IMR-90 (cell line): ENCODE data around the gene IGSF22. TPM values are rescaled to one million over a fixed set of nuclear protein-coding genes. Genes with fewer than 3 reads are reported as not detected.

Source experiments
- ATAC-seq: fragments of 200-7000 bp; cut with Tn5 transposase; 2 replicates; pipeline ENCODE4 v1.9.1; 2020; ENCODE audit warnings: low read depth, mild to moderate bottlenecking, moderate library complexity
- BruUV-seq: library from RNA; stranded (reverse); fragments of 400-500 nt; replicated peaks from 2 replicates; lab custom pipeline; 2021; lab: Mats Ljungman, UMichigan
- CTCF ChIA-PET: fragments of 300-600 bp; formaldehyde crosslinking; extraction: SDS; loops from one replicate; lab custom pipeline; 2021; ENCODE audit warnings: antibody characterized with exemption; lab: Yijun Ruan, JAX
- POLR2A ChIA-PET: fragments of 300-600 bp; sonication (Branson Sonifier 250); formaldehyde crosslinking; loops from one replicate; lab custom pipeline; 2022; ENCODE audit warnings: antibody characterized with exemption; ENCODE audit not compliant: unreplicated experiment; lab: Charles Lee
- DNase-seq: peaks from one replicate; pipeline ENCODE4 v3.0.0; 2013
- H2AFZ ChIP-seq: replicated peaks from 2 replicates; pipeline ENCODE3; 2013; ENCODE audit warnings: low read length, mild to moderate bottlenecking; ENCODE audit not compliant: poor library complexity
- H2AK5ac ChIP-seq: 2 replicates; pipeline ENCODE4 v1.6.1; 2013; ENCODE audit warnings: low read depth, low read length, inconsistent platforms
- H2AK9ac ChIP-seq: replicated peaks from 2 replicates; pipeline ENCODE3; 2013; ENCODE audit warnings: mild to moderate bottlenecking, low read depth, low read length, moderate library complexity; ENCODE audit not compliant: poor library complexity
- H2BK120ac ChIP-seq: 2 replicates; pipeline ENCODE4 v1.6.1; 2013; ENCODE audit warnings: low read depth, low read length, inconsistent platforms
- H2BK15ac ChIP-seq: 3 replicates; pipeline ENCODE4 v1.6.1; 2013; ENCODE audit warnings: low read depth, low read length, inconsistent platforms
- H2BK20ac ChIP-seq: 2 replicates; pipeline ENCODE4 v1.6.1; 2013; ENCODE audit warnings: low read depth, mild to moderate bottlenecking, inconsistent platforms, low read length, moderate library complexity
- H2BK5ac ChIP-seq: 2 replicates; pipeline ENCODE4 v1.6.1; 2013; ENCODE audit warnings: mild to moderate bottlenecking, low read depth, low read length, inconsistent platforms; ENCODE audit not compliant: poor library complexity, severe bottlenecking
- H3K14ac ChIP-seq: replicated peaks from 2 replicates; pipeline ENCODE4 v1.6.1; 2013; ENCODE audit warnings: low read depth, low read length, inconsistent platforms
- H3K18ac ChIP-seq: 2 replicates; pipeline ENCODE4 v1.6.1; 2013; ENCODE audit warnings: low read depth, low read length, control low read depth
- H3K23ac ChIP-seq: 2 replicates; pipeline ENCODE4 v1.6.1; 2013; ENCODE audit warnings: low read depth, low read length, inconsistent platforms
- H3K27ac ChIP-seq: 2 replicates; pipeline ENCODE4 v1.5.1; 2013; ENCODE audit warnings: mild to moderate bottlenecking, control low read depth, low read length; ENCODE audit not compliant: insufficient read depth
- H3K27me3 ChIP-seq: 2 replicates; pipeline ENCODE4 v1.6.1; 2013; ENCODE audit warnings: low read length; ENCODE audit not compliant: control insufficient read depth, insufficient read depth
- H3K36me3 ChIP-seq: 2 replicates; pipeline ENCODE4 v1.6.1; 2013; ENCODE audit warnings: low read length, mixed read lengths; ENCODE audit not compliant: control insufficient read depth, insufficient read depth
- H3K4ac ChIP-seq: 2 replicates; pipeline ENCODE4 v1.6.1; 2013; ENCODE audit warnings: low read depth, low read length, inconsistent platforms
- H3K4me1 ChIP-seq: 2 replicates; pipeline ENCODE4 v1.6.1; 2013; ENCODE audit warnings: low read length, mixed read lengths; ENCODE audit not compliant: control insufficient read depth, insufficient read depth
- H3K4me2 ChIP-seq: 2 replicates; pipeline ENCODE4 v1.6.1; 2013; ENCODE audit warnings: low read depth, mild to moderate bottlenecking, control low read depth, low read length, moderate library complexity
- H3K4me3 ChIP-seq: 2 replicates; pipeline ENCODE4 v1.5.1; 2013; ENCODE audit warnings: low read depth, mild to moderate bottlenecking, control low read depth, low read length, moderate library complexity; ENCODE audit not compliant: insufficient read depth
- H3K56ac ChIP-seq: 2 replicates; pipeline ENCODE4 v1.6.1; 2013; ENCODE audit warnings: low read length, inconsistent platforms; ENCODE audit not compliant: insufficient read depth; ENCODE audit errors: extremely low read depth
- H3K79me1 ChIP-seq, 2 experiments: 2 replicates each; pipeline ENCODE4 v1.6.1; 2013; ENCODE audit warnings: low read length in 2 of 2, inconsistent platforms in 1 of 2, low read depth in 1 of 2
- H3K9ac ChIP-seq: 2 replicates; pipeline ENCODE4 v1.6.1; 2013; ENCODE audit warnings: low read depth, low read length, control low read depth
- H3K9me1 ChIP-seq: 2 replicates; pipeline ENCODE4 v1.6.1; 2013; ENCODE audit warnings: low read length, inconsistent platforms; ENCODE audit not compliant: insufficient read depth
- H3K9me3 ChIP-seq: 2 replicates; pipeline ENCODE4 v1.6.1; 2013; ENCODE audit warnings: low read length; ENCODE audit not compliant: control insufficient read depth, insufficient read depth
- H4K20me1 ChIP-seq: 2 replicates; pipeline ENCODE4 v1.6.1; 2013; ENCODE audit warnings: low read length, inconsistent platforms; ENCODE audit not compliant: insufficient read depth
- H4K5ac ChIP-seq: 2 replicates; pipeline ENCODE4 v1.6.1; 2013; ENCODE audit warnings: mild to moderate bottlenecking, low read depth, low read length, control low read depth
- H4K8ac ChIP-seq, 2 experiments: 2 replicates each; pipeline ENCODE4 v1.6.1; 2013; ENCODE audit warnings: low read depth in 2 of 2, low read length in 2 of 2, control low read depth in 1 of 2, inconsistent platforms in 1 of 2
- H4K91ac ChIP-seq: 2 replicates; pipeline ENCODE4 v1.6.1; 2013; ENCODE audit warnings: low read depth, low read length, inconsistent platforms; ENCODE audit not compliant: insufficient read depth
- BHLHE40 ChIP-seq: fragments of 150-350 bp; IDR thresholded peaks from 2 replicates; pipeline ENCODE4 v1.6.1; 2016; ENCODE audit warnings: mild to moderate bottlenecking, low read depth, low read length
- CEBPB ChIP-seq: IDR thresholded peaks from 2 replicates; pipeline ENCODE4 v1.6.1; 2012; ENCODE audit warnings: low read depth, low read length, improper control_type of control experiment
- CHD1 ChIP-seq: IDR thresholded peaks from 2 replicates; pipeline ENCODE4 v1.6.1; 2012; ENCODE audit warnings: low read depth, low read length, improper control_type of control experiment
- FOS ChIP-seq: fragments of 150-350 bp; IDR thresholded peaks from 2 replicates; pipeline ENCODE4 v1.6.1; 2016; ENCODE audit warnings: low read depth, low read length
- MAFK ChIP-seq: IDR thresholded peaks from 2 replicates; pipeline ENCODE4 v1.6.1; 2012; ENCODE audit warnings: low read depth, low read length, improper control_type of control experiment
- MAZ ChIP-seq: IDR thresholded peaks from 2 replicates; pipeline ENCODE4 v1.6.1; 2012; ENCODE audit warnings: low read depth, mild to moderate bottlenecking, low read length, improper control_type of control experiment, moderate library complexity, borderline replicate concordance
- MXI1 ChIP-seq: IDR thresholded peaks from 2 replicates; pipeline ENCODE4 v1.6.1; 2012; ENCODE audit warnings: low read depth, mild to moderate bottlenecking, low read length, moderate library complexity, borderline replicate concordance
- NFE2L2 ChIP-seq: fragments of 150-350 bp; IDR thresholded peaks from 2 replicates; pipeline ENCODE4 v1.6.1; 2016; ENCODE audit warnings: low read depth, mild to moderate bottlenecking, low read length
- POLR2A ChIP-seq: IDR thresholded peaks from 2 replicates; pipeline ENCODE4 v1.6.1; 2012; ENCODE audit warnings: mild to moderate bottlenecking, low read depth, low read length
- RAD21 ChIP-seq: IDR thresholded peaks from 2 replicates; pipeline ENCODE4 v1.6.1; 2012; ENCODE audit warnings: low read length, improper control_type of control experiment
- RCOR1 ChIP-seq: IDR thresholded peaks from 2 replicates; pipeline ENCODE4 v1.6.1; 2012; ENCODE audit warnings: mild to moderate bottlenecking, low read length, improper control_type of control experiment; ENCODE audit not compliant: insufficient replicate concordance
- RFX5 ChIP-seq: IDR thresholded peaks from 2 replicates; pipeline ENCODE4 v1.8.0; 2012; ENCODE audit warnings: low read depth, mild to moderate bottlenecking, low read length, moderate library complexity
- SMC3 ChIP-seq: fragments of 150-350 bp; IDR thresholded peaks from 2 replicates; pipeline ENCODE4 v1.6.1; 2016; ENCODE audit warnings: low read depth, mild to moderate bottlenecking, antibody characterized with exemption, low read length, moderate library complexity
- WGBS, 2 experiments: methylation state at CpG; one replicate each; pipeline versions ENCODE4 v1.1.5 to v1.1.7; 2013; ENCODE audit warnings: missing lambda C conversion rate in 2 of 2; ENCODE audit not compliant: insufficient read length in 1 of 2; ENCODE audit errors: extremely low coverage in 2 of 2; 5-methylcytosine and 5-hydroxymethylcytosine counted together
- dilution Hi-C: fragments of 300-500 bp; cut with HindIII; formaldehyde crosslinking; loops from one replicate; pipeline ENCODE4 v1.14.3; 2018; ENCODE audit warnings: low sequenced_read_pairs; ENCODE audit not compliant: unreplicated experiment
- in situ Hi-C: fragments of 300-500 bp; cut with MboI; formaldehyde crosslinking; loops from 3 replicates; pipeline ENCODE4 v1.14.3; 2019; ENCODE audit warnings: low sequenced_read_pairs, inconsistent platforms, mixed read lengths
- intact Hi-C: fragments of 100-400 bp; cut with micrococcal nuclease; formaldehyde crosslinking; loops from 2 replicates; pipeline ENCODE4 v1.10.0; 2022
- polyA plus RNA-seq, 3 experiments: library from polyadenylated mRNA; depleted of rRNA; stranded (reverse); fragments of >200 nt; gene quantifications; 2 replicates each; pipeline ENCODE4 v1.2.3, GENCODE V29; 2012; ENCODE audit warnings: low replicate concordance in 1 of 3
- total RNA-seq: library from RNA; depleted of rRNA; stranded (reverse); fragments of >200 nt; gene quantifications from 2 replicates; pipeline ENCODE4 v1.2.3, GENCODE V29; 2012
- TF ChIP-seq, protein P1 (sequence below): conservative IDR thresholded peaks from 2 replicates; pipeline ENCODE4 v1.5.1; 2012; ENCODE audit warnings: mild to moderate bottlenecking, low read depth, low read length, improper control_type of control experiment
- TF ChIP-seq, protein P2 (sequence below): fragments of 150-350 bp; IDR thresholded peaks from 2 replicates; pipeline ENCODE4 v1.6.1; 2017; ENCODE audit warnings: mild to moderate bottlenecking, antibody characterized with exemption, low read length, low read depth
- TF ChIP-seq, protein P3 (sequence below): fragments of 150-350 bp; IDR thresholded peaks from 2 replicates; pipeline ENCODE4 v1.6.1; 2016; ENCODE audit warnings: low read depth, mild to moderate bottlenecking, low read length, moderate library complexity, borderline replicate concordance

IGSF22 gene
- total and polyA plus RNA-seq, 2 of the 4 experiments (the other 2 are of a cell fraction) = not detected

DNA sequence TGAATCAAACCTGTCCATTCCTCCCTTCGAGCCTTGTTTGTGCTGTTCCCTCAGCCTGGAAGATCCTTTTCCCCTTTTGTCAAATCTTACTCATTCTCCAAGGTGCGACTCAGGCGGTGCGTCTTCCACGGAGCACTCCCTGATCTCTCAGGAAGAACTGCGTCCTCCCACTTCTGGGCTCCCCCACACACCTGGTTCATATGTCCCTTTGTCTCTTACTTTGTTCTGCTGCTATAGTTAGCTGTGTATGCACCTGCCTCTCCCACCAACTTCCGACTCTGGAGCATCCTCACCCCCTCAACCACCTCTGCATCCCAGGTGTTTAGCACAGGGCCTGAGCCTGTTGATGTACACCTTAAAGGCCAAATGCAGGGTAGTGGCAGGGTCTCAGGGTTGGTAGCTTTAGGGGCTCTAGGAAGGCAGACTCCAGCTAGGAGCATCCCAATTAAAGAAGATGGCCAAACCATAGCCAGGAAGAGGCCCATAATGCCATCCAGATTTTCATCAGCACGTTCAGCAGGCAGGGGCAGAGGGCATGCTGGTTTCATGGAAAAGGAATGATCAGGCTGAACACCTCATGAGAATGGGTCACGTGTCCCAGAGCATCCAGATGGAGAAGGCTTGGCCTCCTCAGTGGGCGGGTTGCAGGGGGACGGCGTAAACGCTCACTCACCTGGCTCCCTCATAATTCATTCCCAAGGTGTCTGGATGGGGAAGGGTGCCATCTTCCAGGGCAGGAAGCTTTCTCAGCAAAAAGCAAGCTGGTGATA is 45.5 kb upstream of the IGSF22 start:
- Histone ChIP-seq H2AK9ac (no peak overlapping the region), H3K4me2 (no peak overlapping the region), H2BK120ac (no peak overlapping the region), H3K14ac (no peak overlapping the region), H4K20me1 (no peaks in the 10 kb centered on the region), H3K23ac (no peak overlapping the region), H2BK5ac (no peak overlapping the region), H3K9me1 (no peaks in the 10 kb centered on the region), H3K4me1 (no peaks in the 10 kb centered on the region), H3K9me3 (no peaks in the 10 kb centered on the region), H2AK5ac (no peak overlapping the region), H2BK15ac (no peak overlapping the region), H3K36me3 (no peaks in the 10 kb centered on the region), H4K5ac (no peak overlapping the region), H3K4me3 (no peak overlapping the region), H4K91ac (no peak overlapping the region), H4K8ac (no peak overlapping the region), H3K56ac (no peak overlapping the region), H2AFZ (no peak overlapping the region), H3K18ac (no peak overlapping the region), H2BK20ac (no peak overlapping the region), H3K79me1 (no peaks in the 10 kb centered on the region), H3K27me3 (peaks cover 37% of the 10 kb centered on the region), H3K4ac (no peak overlapping the region), H3K9ac (no peak overlapping the region), H3K27ac (no peak overlapping the region)
- no peak for ATAC-seq
- intact Hi-C loops (no loop called here), in situ Hi-C loops (no loop called here), dilution Hi-C loops (no loop called here)
- no peak for DNase-seq
- ChIA-PET POLR2A (no interaction called here), CTCF (no interaction called here)
- BruUV-seq = no TSS peak
- WGBS, 2 experiments = 64% methylated on average over 6 of the region's 13 CpGs; no CpG with 5 or more reads in 1 of the 2 experiments
- TF ChIP-seq NFE2L2 = no peak
- TF ChIP-seq, protein P1, sequence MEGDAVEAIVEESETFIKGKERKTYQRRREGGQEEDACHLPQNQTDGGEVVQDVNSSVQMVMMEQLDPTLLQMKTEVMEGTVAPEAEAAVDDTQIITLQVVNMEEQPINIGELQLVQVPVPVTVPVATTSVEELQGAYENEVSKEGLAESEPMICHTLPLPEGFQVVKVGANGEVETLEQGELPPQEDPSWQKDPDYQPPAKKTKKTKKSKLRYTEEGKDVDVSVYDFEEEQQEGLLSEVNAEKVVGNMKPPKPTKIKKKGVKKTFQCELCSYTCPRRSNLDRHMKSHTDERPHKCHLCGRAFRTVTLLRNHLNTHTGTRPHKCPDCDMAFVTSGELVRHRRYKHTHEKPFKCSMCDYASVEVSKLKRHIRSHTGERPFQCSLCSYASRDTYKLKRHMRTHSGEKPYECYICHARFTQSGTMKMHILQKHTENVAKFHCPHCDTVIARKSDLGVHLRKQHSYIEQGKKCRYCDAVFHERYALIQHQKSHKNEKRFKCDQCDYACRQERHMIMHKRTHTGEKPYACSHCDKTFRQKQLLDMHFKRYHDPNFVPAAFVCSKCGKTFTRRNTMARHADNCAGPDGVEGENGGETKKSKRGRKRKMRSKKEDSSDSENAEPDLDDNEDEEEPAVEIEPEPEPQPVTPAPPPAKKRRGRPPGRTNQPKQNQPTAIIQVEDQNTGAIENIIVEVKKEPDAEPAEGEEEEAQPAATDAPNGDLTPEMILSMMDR = no peak
- TF ChIP-seq FOS = no peak
- TF ChIP-seq RAD21 = no peak
- no peak for TF ChIP-seq CEBPB
- TF ChIP-seq MXI1 = no peak
- TF ChIP-seq CHD1 = no peak
- no peak for TF ChIP-seq MAZ
- TF ChIP-seq MAFK = no peak
- TF ChIP-seq SMC3 = no peak
- TF ChIP-seq, protein P2, sequence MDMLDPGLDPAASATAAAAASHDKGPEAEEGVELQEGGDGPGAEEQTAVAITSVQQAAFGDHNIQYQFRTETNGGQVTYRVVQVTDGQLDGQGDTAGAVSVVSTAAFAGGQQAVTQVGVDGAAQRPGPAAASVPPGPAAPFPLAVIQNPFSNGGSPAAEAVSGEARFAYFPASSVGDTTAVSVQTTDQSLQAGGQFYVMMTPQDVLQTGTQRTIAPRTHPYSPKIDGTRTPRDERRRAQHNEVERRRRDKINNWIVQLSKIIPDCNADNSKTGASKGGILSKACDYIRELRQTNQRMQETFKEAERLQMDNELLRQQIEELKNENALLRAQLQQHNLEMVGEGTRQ = no peak
- no peak for TF ChIP-seq RFX5
- no peak for TF ChIP-seq RCOR1
- no peak for TF ChIP-seq POLR2A
- no peak for TF ChIP-seq BHLHE40
- TF ChIP-seq, protein P3, sequence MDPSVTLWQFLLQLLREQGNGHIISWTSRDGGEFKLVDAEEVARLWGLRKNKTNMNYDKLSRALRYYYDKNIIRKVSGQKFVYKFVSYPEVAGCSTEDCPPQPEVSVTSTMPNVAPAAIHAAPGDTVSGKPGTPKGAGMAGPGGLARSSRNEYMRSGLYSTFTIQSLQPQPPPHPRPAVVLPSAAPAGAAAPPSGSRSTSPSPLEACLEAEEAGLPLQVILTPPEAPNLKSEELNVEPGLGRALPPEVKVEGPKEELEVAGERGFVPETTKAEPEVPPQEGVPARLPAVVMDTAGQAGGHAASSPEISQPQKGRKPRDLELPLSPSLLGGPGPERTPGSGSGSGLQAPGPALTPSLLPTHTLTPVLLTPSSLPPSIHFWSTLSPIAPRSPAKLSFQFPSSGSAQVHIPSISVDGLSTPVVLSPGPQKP = no peak
